22Rv1 (cell line): ENCODE measurements around the gene DMKN.

ENCODE experiments used
- H3K27ac ChIP-seq: fragments of 450-650 bp; 2 replicates; pipeline ENCODE4 v1.5.1; 2017
- CTCF ChIP-seq: fragments of 450-650 bp; IDR thresholded peaks from 2 replicates; pipeline ENCODE4 v1.5.1; 2017; ENCODE audit warnings: mild to moderate bottlenecking
- ZFX ChIP-seq: fragments of 450-650 bp; IDR thresholded peaks from 2 replicates; pipeline ENCODE4 v1.6.1; 2017; ENCODE audit warnings: antibody characterized with exemption, borderline replicate concordance

The DMKN gene

GRCh38 chr19:35554076-35554475, 40.6 kb upstream of the DMKN start:
- no peak for TF ChIP-seq ZFX
- no peak for TF ChIP-seq CTCF
- H3K27ac ChIP-seq: no peak overlapping the region

- no peak for TF ChIP-seq ZFX
- TF ChIP-seq CTCF: no peak
- no peak overlapping the region for H3K27ac ChIP-seq
Observed at GRCh38 chr19:35553385-35554000, 40.0 kb upstream of the DMKN start.

GRCh38 chr19:35552534-35553384, 39.3 kb upstream of the DMKN start:
- H3K27ac ChIP-seq: no peak overlapping the region
- TF ChIP-seq CTCF (no peak), ZFX (no peak)

GRCh38 chr19:35551091-35551810, 37.8 kb upstream of the DMKN start:
- TF ChIP-seq CTCF (no peak), ZFX (no peak)
- H3K27ac ChIP-seq: no peak overlapping the region

GRCh38 chr19:35549879-35550523, 36.6 kb upstream of the DMKN start:
- TF ChIP-seq ZFX: no peak
- TF ChIP-seq CTCF: no peak
- H3K27ac ChIP-seq: no peak overlapping the region

- TF ChIP-seq ZFX (no peak), CTCF (peak; percentile 88)
- no peak overlapping the region for H3K27ac ChIP-seq
Observed at GRCh38 chr19:35549174-35549788, 35.8 kb upstream of the DMKN start.
